GM19193 (cell line): ENCODE measurements around the gene FAM170B.

Experiments used
- POLR2A ChIP-seq: IDR thresholded peaks from 4 replicates; pipeline ENCODE4 v1.6.1; 2011; ENCODE audit not compliant: insufficient read depth, insufficient read length; ENCODE audit errors: extremely low read depth

Gene FAM170B

DNA sequence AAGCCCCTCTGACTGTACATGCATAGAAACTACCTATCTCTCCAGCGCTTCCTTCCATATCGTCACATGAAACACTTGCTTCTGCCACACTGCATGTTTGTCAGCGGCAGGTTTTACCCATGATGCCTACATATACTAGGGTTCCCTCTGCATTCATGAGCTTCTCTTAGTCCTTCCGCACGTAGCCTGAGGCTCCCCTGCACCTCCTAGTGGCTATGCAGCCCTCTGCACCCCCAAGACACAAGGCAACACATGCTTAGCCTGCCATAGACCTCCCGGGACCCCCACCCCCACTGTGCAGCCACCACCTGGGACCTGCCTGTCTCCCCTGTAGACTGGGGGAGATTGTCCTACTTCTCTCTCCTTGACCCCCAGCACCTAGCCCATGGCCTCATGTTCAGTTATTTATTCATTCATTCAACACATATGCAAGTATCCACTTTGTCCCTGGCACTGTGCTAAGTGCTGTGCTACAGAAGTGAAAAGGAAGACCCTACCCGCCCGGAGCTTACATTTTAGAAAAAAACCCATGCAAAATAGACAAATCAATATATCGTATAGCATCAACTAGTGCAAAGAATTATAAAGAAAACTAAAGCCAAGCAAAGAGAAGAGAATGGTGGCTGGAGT lies 30.9 kb upstream of the FAM170B start:
- TF ChIP-seq POLR2A = no peak

DNA sequence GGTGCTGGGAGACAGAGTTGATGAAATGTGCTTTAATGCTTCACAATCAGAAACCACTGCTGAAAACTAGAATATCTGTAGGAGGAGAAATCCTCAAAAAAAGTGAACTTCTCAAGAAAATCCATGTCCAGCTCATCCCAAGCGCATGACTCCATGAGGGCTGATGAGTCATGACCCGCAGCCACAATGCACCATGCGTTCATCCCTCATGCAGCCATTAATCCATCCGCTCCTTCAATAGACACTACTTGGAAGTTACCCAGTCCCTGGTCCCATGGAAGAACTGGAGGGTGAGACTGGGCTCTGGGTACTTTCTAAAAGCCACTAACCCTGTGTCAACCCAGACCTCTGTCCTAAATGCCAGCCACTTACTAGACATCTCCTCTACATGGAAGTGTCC lies 29.9 kb upstream of the FAM170B start:
- TF ChIP-seq POLR2A = no peak

DNA sequence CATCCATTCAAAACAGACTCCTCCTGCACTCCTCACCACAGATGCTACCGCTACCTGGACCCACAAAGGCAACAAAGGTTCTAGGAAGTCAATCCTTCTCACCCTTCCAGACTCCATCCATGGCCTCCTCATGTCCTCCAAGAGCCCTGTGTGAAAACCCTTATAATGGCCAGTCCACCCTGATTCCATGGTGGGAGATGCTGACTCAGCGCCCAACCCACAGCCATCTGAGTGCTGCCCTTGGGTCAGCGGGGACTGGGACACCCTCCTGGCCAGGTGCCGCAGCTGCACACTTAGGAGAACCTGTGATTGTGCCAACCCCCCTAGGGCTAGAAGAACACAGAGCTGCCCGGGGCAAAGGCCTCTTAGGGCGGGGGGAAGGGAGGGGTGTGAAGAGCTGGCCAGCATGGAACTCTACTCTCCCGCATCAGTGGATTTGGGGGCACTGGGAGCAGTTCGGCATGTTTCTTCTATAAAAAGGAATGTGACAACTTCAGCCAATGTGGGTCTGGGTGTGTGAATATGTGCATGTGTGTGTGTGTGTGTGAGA lies 29.0 kb upstream of the FAM170B start:
- no peak for TF ChIP-seq POLR2A

- TF ChIP-seq POLR2A = no peak
Observed at GRCh38 chr10:49162063-49162462, 28.2 kb upstream of the FAM170B start.

DNA sequence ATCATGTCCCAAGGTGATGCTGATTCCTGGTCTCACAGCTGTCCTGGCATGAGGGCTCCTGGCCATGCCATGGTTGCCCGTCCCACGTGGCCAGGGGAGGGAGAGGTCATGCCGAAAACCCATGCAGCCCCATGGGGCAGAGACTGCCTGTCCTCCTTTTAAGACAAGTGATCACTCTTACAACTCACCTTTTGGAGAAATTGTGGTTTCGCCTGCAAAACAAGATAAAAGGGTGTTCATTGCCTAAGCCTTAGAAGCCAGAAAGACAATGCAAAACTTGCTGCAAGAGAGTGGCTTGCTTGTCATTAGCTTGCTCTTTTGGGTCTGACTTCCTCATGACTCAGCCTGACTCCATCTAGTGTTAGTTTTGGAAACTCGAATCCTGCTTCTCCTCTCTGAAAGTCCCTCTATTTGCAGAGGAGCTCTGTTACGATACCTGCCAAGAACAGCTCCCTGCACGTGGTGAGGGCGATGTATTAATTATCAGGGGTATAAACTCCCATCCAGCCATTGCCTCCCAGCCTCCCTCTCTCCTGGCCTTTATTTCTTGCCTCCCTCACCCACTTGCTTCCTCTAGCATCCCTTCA lies 27.7 kb upstream of the FAM170B start:
- no peak for TF ChIP-seq POLR2A

- TF ChIP-seq POLR2A = no peak
Observed at GRCh38 chr10:49160814-49161213, 27.0 kb upstream of the FAM170B start.

DNA sequence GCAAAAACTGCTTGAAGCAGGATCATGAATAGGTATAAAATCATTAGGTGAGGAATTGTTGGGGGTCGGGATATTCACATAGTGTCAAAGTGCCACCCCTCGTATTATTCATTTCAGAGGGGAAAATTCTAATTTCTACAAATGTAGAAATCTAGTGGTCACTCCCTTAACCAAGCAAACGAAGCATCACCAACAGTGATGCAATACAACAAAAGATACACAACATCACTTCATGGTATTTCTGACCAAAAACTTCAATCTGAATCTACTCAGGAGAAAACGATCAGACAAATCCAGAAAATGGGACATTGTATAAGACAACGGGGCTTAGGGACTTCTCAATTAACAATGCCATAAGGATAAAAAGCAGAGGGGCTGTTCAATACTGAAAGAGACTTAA lies 26.3 kb upstream of the FAM170B start:
- no peak for TF ChIP-seq POLR2A

DNA sequence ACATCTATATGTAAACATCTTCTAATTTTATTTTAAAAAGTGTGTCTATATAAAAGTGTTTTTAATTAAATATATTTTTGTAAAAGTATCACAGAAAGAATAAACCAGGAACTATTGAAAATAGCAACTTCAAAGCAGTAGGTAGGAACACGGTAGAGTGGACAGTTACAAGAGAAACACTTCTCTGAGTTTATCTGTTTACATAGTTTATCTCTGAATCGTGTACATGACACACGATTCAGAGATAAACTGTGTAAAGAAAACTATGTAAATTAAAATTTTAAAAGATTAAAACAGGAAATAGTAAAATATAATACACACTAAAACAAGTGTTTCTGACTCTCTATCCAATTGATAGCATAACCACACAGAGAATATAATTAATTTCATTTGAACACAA lies 25.1 kb upstream of the FAM170B start:
- TF ChIP-seq POLR2A = no peak

DNA sequence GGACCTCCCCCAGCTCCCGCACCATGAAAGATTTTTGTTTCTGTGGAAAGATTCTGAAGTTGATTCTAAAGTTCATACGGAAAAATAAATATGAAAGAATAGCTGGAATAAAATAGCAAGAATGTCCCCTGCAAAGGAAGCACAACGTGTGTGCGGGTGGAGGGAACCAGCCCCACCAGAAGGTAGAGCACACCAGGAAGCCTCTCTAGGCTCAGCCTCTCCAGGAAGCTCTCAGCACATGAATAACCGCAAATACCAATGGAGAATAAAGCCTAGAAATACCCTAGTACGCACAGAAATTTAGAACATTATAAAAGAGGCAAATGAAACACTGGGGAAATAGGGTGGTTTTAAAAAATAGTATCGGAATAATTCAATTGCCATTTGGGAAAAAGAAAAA lies 24.6 kb upstream of the FAM170B start:
- TF ChIP-seq POLR2A = no peak

- TF ChIP-seq POLR2A = no peak
Observed at GRCh38 chr10:49157229-49157628, 23.4 kb upstream of the FAM170B start.

GRCh38 chr10:49154641-49155040 lies 20.8 kb upstream of the FAM170B start:
- TF ChIP-seq POLR2A = no peak

DNA sequence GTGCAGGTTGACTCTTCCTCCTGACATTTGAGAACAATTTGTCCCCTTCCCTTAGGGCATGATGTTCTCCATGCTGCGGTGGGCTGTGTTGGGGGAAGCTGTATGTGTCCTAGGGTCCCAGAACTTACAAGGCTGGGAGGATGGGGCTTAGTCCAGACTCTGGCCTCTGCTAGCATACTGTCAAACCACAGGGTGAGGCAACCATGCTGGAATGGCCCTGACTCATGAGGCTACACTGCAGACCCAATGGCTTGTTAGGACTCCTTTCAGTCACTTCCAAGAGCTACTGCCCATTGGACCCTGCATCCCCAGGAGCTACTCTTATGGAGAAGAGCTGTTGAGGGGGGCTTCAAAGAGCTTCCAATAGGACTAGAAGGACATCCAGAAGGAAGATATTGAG lies 20.1 kb upstream of the FAM170B start:
- TF ChIP-seq POLR2A = no peak

DNA sequence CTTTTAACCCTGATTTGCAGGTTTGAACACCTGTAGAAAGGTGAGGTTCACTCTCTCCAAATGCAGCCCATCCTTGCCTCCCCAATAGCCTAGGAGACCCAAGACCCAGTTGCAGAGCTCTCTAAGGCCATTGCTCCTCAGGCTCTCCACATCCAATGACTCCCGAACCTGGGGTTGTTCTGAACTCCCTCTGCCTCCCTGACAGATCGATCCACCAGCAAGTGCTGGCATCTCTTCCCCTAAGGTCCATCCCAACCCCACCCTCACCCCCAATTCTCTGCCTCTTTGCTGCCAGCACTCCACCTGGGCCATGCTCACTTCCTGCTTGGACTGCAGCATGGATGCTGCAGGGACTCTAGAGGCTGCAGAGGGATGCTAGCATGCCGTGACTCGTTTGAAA lies 19.3 kb upstream of the FAM170B start:
- no peak for TF ChIP-seq POLR2A

GRCh38 chr10:49152663-49153062 lies 18.8 kb upstream of the FAM170B start:
- TF ChIP-seq POLR2A = no peak

- TF ChIP-seq POLR2A = no peak
Observed at GRCh38 chr10:49152037-49152436, 18.2 kb upstream of the FAM170B start.

- TF ChIP-seq POLR2A = no peak
Observed at GRCh38 chr10:49151481-49151880, 17.7 kb upstream of the FAM170B start.

DNA sequence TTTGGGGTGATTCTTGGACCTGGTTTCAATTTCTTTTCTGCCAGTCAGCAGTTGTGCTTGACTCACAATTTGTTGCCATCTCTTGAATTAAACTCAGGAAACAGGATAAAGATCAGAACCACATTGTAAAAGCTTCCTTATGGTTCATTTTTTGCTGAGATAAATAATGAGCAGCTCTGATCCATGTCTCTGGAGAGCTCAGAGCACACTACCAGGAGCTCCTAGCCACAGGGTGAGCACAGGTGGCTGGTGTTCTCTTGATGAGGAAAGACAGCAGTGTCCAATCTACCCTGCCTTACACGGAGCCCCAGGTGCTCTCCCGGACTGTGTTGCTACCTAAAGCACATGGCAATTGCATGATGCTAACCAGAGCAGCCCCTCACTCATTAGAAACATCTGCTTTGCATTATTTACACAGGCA lies 17.2 kb upstream of the FAM170B start:
- TF ChIP-seq POLR2A = no peak

GRCh38 chr10:49150426-49150825 lies 16.6 kb upstream of the FAM170B start:
- TF ChIP-seq POLR2A = no peak

DNA sequence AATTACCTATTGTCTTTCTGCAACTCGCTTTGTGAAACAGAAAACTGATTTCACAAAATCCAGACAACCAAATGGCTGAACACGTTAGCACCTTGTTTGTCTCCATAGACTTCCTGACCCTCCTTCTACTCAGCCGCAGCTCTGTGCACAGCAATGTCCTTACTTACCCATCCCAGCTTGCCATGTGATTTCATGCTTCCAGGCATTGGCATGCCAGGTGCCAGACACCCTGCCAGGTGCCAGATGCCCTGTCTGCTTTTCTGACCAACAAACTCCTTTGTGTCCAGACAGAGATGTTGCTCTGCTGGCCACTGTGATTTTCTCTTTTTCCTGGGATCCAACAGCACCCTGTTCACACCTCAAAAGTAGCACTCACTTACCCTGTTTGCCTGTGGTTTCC lies 16.1 kb upstream of the FAM170B start:
- TF ChIP-seq POLR2A = no peak
